GM21528 (cell line): ENCODE data around the gene VLDLR.

ENCODE experiments used
- ATAC-seq: cut with Tn5 transposase; IDR thresholded peaks from one replicate; pipeline ENCODE4 v1.9.1; 2021; ENCODE audit warnings: mild to moderate bottlenecking, moderate library complexity; ENCODE audit not compliant: unreplicated experiment, low FRiP score

Gene VLDLR

GRCh38 chr9:2620919-2621721 lies 467 bp upstream of the VLDLR start:
- ATAC-seq, result peak; percentile 50

GRCh38 chr9:2622461-2623287 lies 1.1 kb downstream of the VLDLR start:
- peak; percentile 25 for ATAC-seq

GRCh38 chr9:2623288-2624050 lies 1.9 kb downstream of the VLDLR start:
- peak; percentile 1 for ATAC-seq

GRCh38 chr9:2624051-2624682 lies 2.6 kb downstream of the VLDLR start:
- ATAC-seq, result no peak

- ATAC-seq, result no peak
Observed at GRCh38 chr9:2625427-2625826, 3.8 kb downstream of the VLDLR start.

- ATAC-seq, result no peak
Observed at GRCh38 chr9:2628919-2629318, 7.3 kb downstream of the VLDLR start.

GRCh38 chr9:2630158-2630557 lies 8.6 kb downstream of the VLDLR start:
- no peak for ATAC-seq

GRCh38 chr9:2631263-2631662 lies 9.7 kb downstream of the VLDLR start:
- no peak for ATAC-seq

- no peak for ATAC-seq
Observed at GRCh38 chr9:2634153-2634552, 12.6 kb downstream of the VLDLR start.

GRCh38 chr9:2634818-2635217 lies 13.2 kb downstream of the VLDLR start:
- no peak for ATAC-seq

GRCh38 chr9:2635922-2636321 lies 14.3 kb downstream of the VLDLR start:
- ATAC-seq, result no peak

GRCh38 chr9:2637390-2637789 lies 15.8 kb downstream of the VLDLR start:
- ATAC-seq, result no peak

GRCh38 chr9:2638871-2639673 lies 17.5 kb downstream of the VLDLR start:
- peak; percentile 57 for ATAC-seq

- ATAC-seq, result no peak
Observed at GRCh38 chr9:2639786-2640185, 18.2 kb downstream of the VLDLR start.

- ATAC-seq, result no peak
Observed at GRCh38 chr9:2640570-2640969, 19.0 kb downstream of the VLDLR start.

GRCh38 chr9:2641033-2641432 lies 19.4 kb downstream of the VLDLR start:
- ATAC-seq, result no peak

- ATAC-seq, result no peak
Observed at GRCh38 chr9:2642068-2642467, 20.5 kb downstream of the VLDLR start.

- peak; percentile 74 for ATAC-seq
Observed at GRCh38 chr9:2645569-2645968, 24.0 kb downstream of the VLDLR start.

- ATAC-seq, result no peak
Observed at GRCh38 chr9:2655411-2655901, 33.9 kb downstream of the VLDLR start.

- no peak for ATAC-seq
Observed at GRCh38 chr9:2657427-2657826, 35.8 kb downstream of the VLDLR start.
